ENCODE results near the gene ZSCAN25.

- no peak for TF ChIP-seq POLR2A (IDR thresholded peaks at IDR 0.05)
- TF ChIP-seq EP300 (IDR thresholded peaks at IDR 0.05), result no peak
- TF ChIP-seq CTCF (IDR thresholded peaks at IDR 0.05), result no peak
- no peak for TF ChIP-seq POLR2AphosphoS5 (IDR thresholded peaks at IDR 0.05)
These were observed 8.6 kb downstream of the ZSCAN25 start for GRCh38 chr7:99625321-99625720.
